ENCODE data around the gene SMOC2. TPM values are rescaled to one million over a fixed set of nuclear protein-coding genes. Genes with fewer than 3 reads are reported as not detected.

The SMOC2 gene
- total and polyA plus RNA-seq, 2 of the 13 experiments (the other 11 are each of a cell fraction or from before 2014, with no cell fraction given): not detected

GRCh38 chr6:168574075-168574698 lies 133.2 kb downstream of the SMOC2 start:
- Histone ChIP-seq H3K9me3 (ENCODE audit: low read length) (no peaks in the 10 kb centered on the region), H3K36me3 (replicated peaks in 1 of 2; ENCODE audit: control insufficient read depth in 1 of 2, insufficient read depth in 2 of 2, low read length in 2 of 2) (no peaks in the 10 kb centered on the region), H4K20me1 (ENCODE audit: insufficient read depth, low read length) (no peaks in the 10 kb centered on the region), H3K27me3 (ENCODE audit: control insufficient read depth in 1 of 2, insufficient read depth in 2 of 2, low read length in 2 of 2) (peaks cover 16 to 82% of the 10 kb centered on the region in 2 experiments), H3K4me1 (ENCODE audit: insufficient read depth, low read length) (no peaks in the 10 kb centered on the region), H2AFZ (ENCODE audit: low read length) (no peak overlapping the region), H3K4me2 (ENCODE audit: low read depth, low read length) (no peak overlapping the region), H3K27ac (ENCODE audit: extremely low read length, insufficient read depth, low read length) (no peak overlapping the region), H3K9ac (ENCODE audit: insufficient read depth, low read depth, low read length) (no peak overlapping the region), H3K4me3 (replicated peaks in 1 of 3; ENCODE audit: insufficient read depth in 1 of 3, low read depth in 2 of 3, low read length in 3 of 3) (no peak overlapping the region), H3K79me2 (ENCODE audit: insufficient read depth, low read length) (no peaks in the 10 kb centered on the region)
- ChIA-PET POLR2A (no interaction called here), CTCF (ENCODE audit: low intra/inter-chr PET ratio, low total read pairs) (no interaction called here)
- intact Hi-C loops (cut with micrococcal nuclease; ENCODE audit: unreplicated experiment) (no loop called here), in situ Hi-C loops (cut with HindIII; ENCODE audit: extremely low pct_ligation_motif_present, low pct_unique_long_range_greater_than_20kb) (no loop called here)
- ATAC-seq (peak; percentile 61), FAIRE-seq (no peak), DNase-seq (ENCODE audit: low spot score) (no peak)
- no TSS peak for BruUV-seq (replicated peaks)
- WGBS (ENCODE audit: low lambda C conversion rate): 5% methylated on average over 9 of the region's 17 CpGs
- TF ChIP-seq HMGA1 (CRISPR knock-in tag; conservative IDR thresholded peaks at IDR 0.05) (no peak), TEAD2 (CRISPR knock-in tag; IDR thresholded peaks at IDR 0.05) (no peak), MEIS1 (CRISPR knock-in tag; IDR thresholded peaks at IDR 0.05; ENCODE audit: borderline replicate concordance) (no peak), ZNF619 (CRISPR knock-in tag; IDR thresholded peaks at IDR 0.05) (no peak), ZNF841 (CRISPR knock-in tag; IDR thresholded peaks at IDR 0.05; ENCODE audit: borderline replicate concordance) (no peak), POLR2AphosphoS2 (IDR thresholded peaks at IDR 0.05; ENCODE audit: low read depth, low read length) (no peak), ZNF468 (CRISPR knock-in tag; IDR thresholded peaks at IDR 0.05) (no peak), SNAPC5 (CRISPR knock-in tag; IDR thresholded peaks at IDR 0.05; ENCODE audit: borderline replicate concordance) (no peak), ZNF891 (CRISPR knock-in tag; IDR thresholded peaks at IDR 0.05) (no peak), ZNF784 (CRISPR knock-in tag; IDR thresholded peaks at IDR 0.05; ENCODE audit: borderline replicate concordance) (no peak), AKNA (CRISPR knock-in tag; IDR thresholded peaks at IDR 0.05; ENCODE audit: borderline replicate concordance) (no peak), TRIM22 (IDR thresholded peaks at IDR 0.05) (no peak), HNF4G (IDR thresholded peaks at IDR 0.05; ENCODE audit: borderline replicate concordance, low read depth, low read length) (no peak), HNF4G (CRISPR knock-in tag; IDR thresholded peaks at IDR 0.05; ENCODE audit: borderline replicate concordance, low read depth) (no peak), ZBTB26 (CRISPR knock-in tag; IDR thresholded peaks at IDR 0.05; ENCODE audit: borderline replicate concordance) (no peak), ZNF12 (CRISPR knock-in tag; IDR thresholded peaks at IDR 0.05) (no peak), ZNF615 (CRISPR knock-in tag; IDR thresholded peaks at IDR 0.05; ENCODE audit: borderline replicate concordance) (no peak)

Measured in HepG2 (cell line).